ENCODE measurements around the gene ATRN. TPM values are rescaled to one million over a fixed set of nuclear protein-coding genes. Genes with fewer than 3 reads are reported as not detected.

ATRN gene
- total and polyA plus RNA-seq, 4 donors: 8.4 to 104 (median 46.0) TPM

GRCh38 chr20:3611901-3612300 lies 141.1 kb downstream of the ATRN start (continued):
- TF ChIP-seq ZBTB33 (IDR thresholded peaks at IDR 0.05) (no peak), JUND (IDR thresholded peaks at IDR 0.05) (no peak), FOXA1 (IDR thresholded peaks at IDR 0.05) (no peak)

- H3K27me3 ChIP-seq (ENCODE audit: control insufficient read depth in 4 of 4, insufficient read depth in 4 of 4, low read length in 3 of 4): no peaks in the 10 kb centered on the region
- WGBS: 94% methylated on average over 10 of the region's 10 CpGs
- H3K9me3 ChIP-seq (ENCODE audit: control insufficient read depth in 4 of 4, low read length in 3 of 4): no peaks in the 10 kb centered on the region
- H3K4me1 ChIP-seq (ENCODE audit: control insufficient read depth in 4 of 4, insufficient read depth in 4 of 4, low read length in 3 of 4): no peaks in the 10 kb centered on the region
- DNase-seq (ENCODE audit: low spot score): no peak
- H3K27ac ChIP-seq (ENCODE audit: low read depth in 1 of 2, low read length in 2 of 2): no peak overlapping the region
- peaks cover 5 to 17% (median 13%) of the 10 kb centered on the region in 4 donors for H3K36me3 ChIP-seq (ENCODE audit: control insufficient read depth in 4 of 4, insufficient read depth in 3 of 4, low read depth in 1 of 4, low read length in 3 of 4)
- H3K9ac ChIP-seq (ENCODE audit: low read depth in 1 of 2, low read length in 2 of 2): no peak overlapping the region
- TF ChIP-seq, protein P1, sequence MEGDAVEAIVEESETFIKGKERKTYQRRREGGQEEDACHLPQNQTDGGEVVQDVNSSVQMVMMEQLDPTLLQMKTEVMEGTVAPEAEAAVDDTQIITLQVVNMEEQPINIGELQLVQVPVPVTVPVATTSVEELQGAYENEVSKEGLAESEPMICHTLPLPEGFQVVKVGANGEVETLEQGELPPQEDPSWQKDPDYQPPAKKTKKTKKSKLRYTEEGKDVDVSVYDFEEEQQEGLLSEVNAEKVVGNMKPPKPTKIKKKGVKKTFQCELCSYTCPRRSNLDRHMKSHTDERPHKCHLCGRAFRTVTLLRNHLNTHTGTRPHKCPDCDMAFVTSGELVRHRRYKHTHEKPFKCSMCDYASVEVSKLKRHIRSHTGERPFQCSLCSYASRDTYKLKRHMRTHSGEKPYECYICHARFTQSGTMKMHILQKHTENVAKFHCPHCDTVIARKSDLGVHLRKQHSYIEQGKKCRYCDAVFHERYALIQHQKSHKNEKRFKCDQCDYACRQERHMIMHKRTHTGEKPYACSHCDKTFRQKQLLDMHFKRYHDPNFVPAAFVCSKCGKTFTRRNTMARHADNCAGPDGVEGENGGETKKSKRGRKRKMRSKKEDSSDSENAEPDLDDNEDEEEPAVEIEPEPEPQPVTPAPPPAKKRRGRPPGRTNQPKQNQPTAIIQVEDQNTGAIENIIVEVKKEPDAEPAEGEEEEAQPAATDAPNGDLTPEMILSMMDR (IDR thresholded peaks at IDR 0.05; ENCODE audit: low read depth, low read length, missing input control): no peak
- TF ChIP-seq YY1 (IDR thresholded peaks at IDR 0.05): no peak
- no peak for TF ChIP-seq HNF4G (IDR thresholded peaks at IDR 0.05)
- no peak for TF ChIP-seq RXRA (IDR thresholded peaks at IDR 0.05)
- no peak overlapping the region for H3K4me3 ChIP-seq (ENCODE audit: low read depth in 1 of 3, low read length in 3 of 3)
These were observed 142.2 kb downstream of the ATRN start for GRCh38 chr20:3612795-3613572.

GRCh38 chr20:3613821-3614440 lies 143.1 kb downstream of the ATRN start:
- no peaks in the 10 kb centered on the region for H3K4me1 ChIP-seq (ENCODE audit: control insufficient read depth in 4 of 4, insufficient read depth in 4 of 4, low read length in 3 of 4)
- no peak overlapping the region for H3K27ac ChIP-seq (ENCODE audit: low read depth in 1 of 2, low read length in 2 of 2)
- H3K9me3 ChIP-seq (ENCODE audit: control insufficient read depth in 4 of 4, low read length in 3 of 4): no peaks in the 10 kb centered on the region
- TF ChIP-seq, protein P1 (IDR thresholded peaks at IDR 0.05; ENCODE audit: low read depth, low read length, missing input control): no peak
- TF ChIP-seq HNF4A (conservative IDR thresholded peaks at IDR 0.05): no peak
- TF ChIP-seq EGR1 (IDR thresholded peaks at IDR 0.05; ENCODE audit: low read depth in 2 of 2): no peak
- TF ChIP-seq RAD21 (IDR thresholded peaks at IDR 0.05): no peak
- no peak for TF ChIP-seq FOXA1 (IDR thresholded peaks at IDR 0.05)
- no peak for TF ChIP-seq ZBTB33 (IDR thresholded peaks at IDR 0.05)
- TF ChIP-seq, protein P2, sequence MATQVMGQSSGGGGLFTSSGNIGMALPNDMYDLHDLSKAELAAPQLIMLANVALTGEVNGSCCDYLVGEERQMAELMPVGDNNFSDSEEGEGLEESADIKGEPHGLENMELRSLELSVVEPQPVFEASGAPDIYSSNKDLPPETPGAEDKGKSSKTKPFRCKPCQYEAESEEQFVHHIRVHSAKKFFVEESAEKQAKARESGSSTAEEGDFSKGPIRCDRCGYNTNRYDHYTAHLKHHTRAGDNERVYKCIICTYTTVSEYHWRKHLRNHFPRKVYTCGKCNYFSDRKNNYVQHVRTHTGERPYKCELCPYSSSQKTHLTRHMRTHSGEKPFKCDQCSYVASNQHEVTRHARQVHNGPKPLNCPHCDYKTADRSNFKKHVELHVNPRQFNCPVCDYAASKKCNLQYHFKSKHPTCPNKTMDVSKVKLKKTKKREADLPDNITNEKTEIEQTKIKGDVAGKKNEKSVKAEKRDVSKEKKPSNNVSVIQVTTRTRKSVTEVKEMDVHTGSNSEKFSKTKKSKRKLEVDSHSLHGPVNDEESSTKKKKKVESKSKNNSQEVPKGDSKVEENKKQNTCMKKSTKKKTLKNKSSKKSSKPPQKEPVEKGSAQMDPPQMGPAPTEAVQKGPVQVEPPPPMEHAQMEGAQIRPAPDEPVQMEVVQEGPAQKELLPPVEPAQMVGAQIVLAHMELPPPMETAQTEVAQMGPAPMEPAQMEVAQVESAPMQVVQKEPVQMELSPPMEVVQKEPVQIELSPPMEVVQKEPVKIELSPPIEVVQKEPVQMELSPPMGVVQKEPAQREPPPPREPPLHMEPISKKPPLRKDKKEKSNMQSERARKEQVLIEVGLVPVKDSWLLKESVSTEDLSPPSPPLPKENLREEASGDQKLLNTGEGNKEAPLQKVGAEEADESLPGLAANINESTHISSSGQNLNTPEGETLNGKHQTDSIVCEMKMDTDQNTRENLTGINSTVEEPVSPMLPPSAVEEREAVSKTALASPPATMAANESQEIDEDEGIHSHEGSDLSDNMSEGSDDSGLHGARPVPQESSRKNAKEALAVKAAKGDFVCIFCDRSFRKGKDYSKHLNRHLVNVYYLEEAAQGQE (IDR thresholded peaks at IDR 0.05): no peak
- TF ChIP-seq FOXA2 (IDR thresholded peaks at IDR 0.05): no peak
- TF ChIP-seq ATF3 (IDR thresholded peaks at IDR 0.05): no peak
- H3K36me3 ChIP-seq (ENCODE audit: control insufficient read depth in 4 of 4, insufficient read depth in 3 of 4, low read depth in 1 of 4, low read length in 3 of 4): peaks cover 5 to 17% (median 13%) of the 10 kb centered on the region in 4 donors
- DNase-seq (ENCODE audit: low spot score): no peak
- H3K27me3 ChIP-seq (ENCODE audit: control insufficient read depth in 4 of 4, insufficient read depth in 4 of 4, low read length in 3 of 4): no peaks in the 10 kb centered on the region
- 95% methylated on average over 9 of the region's 9 CpGs for WGBS
- no peak overlapping the region for H3K4me3 ChIP-seq (ENCODE audit: low read depth in 1 of 3, low read length in 3 of 3)
- H3K9ac ChIP-seq (ENCODE audit: low read depth in 1 of 2, low read length in 2 of 2): no peak overlapping the region

Data from liver (tissue), 9 donors.